Psoas muscle (tissue), 8 donors: ENCODE data around the gene GAD2. TPM values are rescaled to one million over a fixed set of nuclear protein-coding genes. Genes with fewer than 3 reads are reported as not detected.

Experiments used
- ATAC-seq, 4 donors: fragments of 200-7000 bp; cut with Tn5 transposase; one replicate each; pipeline ENCODE4 v1.9.1; 2020; ENCODE audit warnings: moderate library complexity in 3 of 4, mild to moderate bottlenecking in 2 of 4
- DNase-seq, 2 donors: peaks; one replicate each; pipeline ENCODE4 v3.0.0-alpha.2; 2020
- H3K27ac ChIP-seq: fragments of 200-600 bp; one replicate; pipeline ENCODE4 v1.8.0; 2022
- H3K27me3 ChIP-seq, 3 donors: fragments of 200-600 bp in 1 of 3; one replicate each; pipeline versions ENCODE4 v1.6.1 to v1.8.0; 2013 to 2022; ENCODE audit warnings: low read length in 2 of 3, mild to moderate bottlenecking in 2 of 3, moderate library complexity in 1 of 3; ENCODE audit not compliant: insufficient read depth in 3 of 3
- H3K36me3 ChIP-seq, 2 donors: fragments of 200-600 bp in 1 of 2; one replicate each; pipeline versions ENCODE4 v1.6.1 to v1.8.0; 2013 to 2022; ENCODE audit warnings: low read depth in 1 of 2, mild to moderate bottlenecking in 1 of 2, moderate library complexity in 1 of 2; ENCODE audit not compliant: insufficient read depth in 1 of 2
- H3K4me1 ChIP-seq: fragments of 200-600 bp; one replicate; pipeline ENCODE4 v1.8.0; 2022
- H3K4me3 ChIP-seq: fragments of 200-600 bp; one replicate; pipeline ENCODE4 v1.8.0; 2022; ENCODE audit warnings: mild to moderate bottlenecking
- H3K9me3 ChIP-seq: fragments of 200-600 bp; one replicate; pipeline ENCODE4 v1.8.0; 2022
- CTCF ChIP-seq: fragments of 200-600 bp; IDR thresholded peaks from one replicate; pipeline ENCODE4 v1.8.0; 2022; ENCODE audit warnings: antibody characterized with exemption
- WGBS, 3 donors: extraction: QIAGEN DNeasy Blood & Tissue Kit; methylation state at CpG; one replicate each; pipeline versions ENCODE4 v1.1.6 to v1.1.7; 2013; 5-methylcytosine and 5-hydroxymethylcytosine counted together
- intact Hi-C, 2 donors: fragments of 100-400 bp; cut with DNase I; formaldehyde crosslinking; loops; one replicate each; pipeline versions ENCODE4 v1.11.0 to v1.14.2; 2022
- polyA plus RNA-seq, 3 donors: library from polyadenylated mRNA; stranded (reverse); fragments of 200-250 nt; gene quantifications; one replicate each; pipeline ENCODE4 v1.2.3, GENCODE V29; 2013
- total RNA-seq, 4 donors: library from RNA; stranded (reverse); fragmentation: NEBNext Ultra II Directional in 2 of 4; extraction: Animal tissue kit (Norgen Biotek cat#: 25700) in 2 of 4; gene quantifications; one replicate each; pipeline versions ENCODE4 v1.2.1 to v1.2.4, GENCODE V29; 2021 to 2023
- donor health status: healthy with polysubstance abuse.
- donor health status: DM: no; HTN: no; CAD: no; lungs with moderate emphysema.
- donor health status: Bipolar disorder and iron deficiency.
- donor health status: healthy.
- donor health status: DM: yes; HTN: yes; CAD: no.
- donor health status: DM: no; HTN: no; CAD: no.
- donor health status: DM: no; HTN: no; CAD: no.
- donor health status: DM: yes; HTN: yes; CAD: no.

The GAD2 gene
- total and polyA plus RNA-seq, 7 donors = 0.01 TPM; not detected in 6

GRCh38 chr10:26310361-26310760 is 93.8 kb downstream of the GAD2 start:
- Histone ChIP-seq H3K36me3 (no peaks in the 10 kb centered on the region), H3K9me3 (no peaks in the 10 kb centered on the region), H3K4me3 (no peak overlapping the region), H3K27me3 (peaks cover 0 to 5% (median 0%) of the 10 kb centered on the region in 3 donors), H3K4me1 (no peaks in the 10 kb centered on the region), H3K27ac (no peak overlapping the region)
- no peak for TF ChIP-seq CTCF
- no peak for DNase-seq
- intact Hi-C loops = no loop called here
- 37 to 44% (median 39%) methylated on average over 3 of the region's 3 CpGs for WGBS, 3 donors
- ATAC-seq = no peak

GRCh38 chr10:26311383-26311940 is 94.9 kb downstream of the GAD2 start:
- WGBS, 3 donors = 24 to 48% (median 26%) methylated on average over 6 of the region's 6 CpGs
- DNase-seq (no peak), ATAC-seq (no peak)
- H3K27me3 ChIP-seq = peaks cover 0 to 5% (median 0%) of the 10 kb centered on the region in 3 donors
- H3K36me3 ChIP-seq = no peaks in the 10 kb centered on the region
- no peaks in the 10 kb centered on the region for H3K4me1 ChIP-seq
- no peak overlapping the region for H3K4me3 ChIP-seq
- H3K9me3 ChIP-seq = no peaks in the 10 kb centered on the region
- intact Hi-C loops = no loop called here
- no peak for TF ChIP-seq CTCF
- no peak overlapping the region for H3K27ac ChIP-seq

- Histone ChIP-seq H3K27me3 (peaks cover 0 to 5% (median 0%) of the 10 kb centered on the region in 3 donors), H3K9me3 (no peaks in the 10 kb centered on the region), H3K27ac (no peak overlapping the region), H3K4me3 (no peak overlapping the region), H3K4me1 (no peaks in the 10 kb centered on the region), H3K36me3 (no peaks in the 10 kb centered on the region)
- WGBS, 3 donors = 72 to 77% (median 76%) methylated on average over 10 of the region's 10 CpGs
- no peak for ATAC-seq
- intact Hi-C loops = no loop called here
- no peak for TF ChIP-seq CTCF
- no peak for DNase-seq
These were observed 97.9 kb downstream of the GAD2 start for GRCh38 chr10:26314265-26315013.

GRCh38 chr10:26318672-26319071 is 102.1 kb downstream of the GAD2 start:
- WGBS, 3 donors = 66 to 76% (median 67%) methylated on average over 5 of the region's 5 CpGs
- ATAC-seq = no peak
- Histone ChIP-seq H3K27me3 (no peaks in the 10 kb centered on the region), H3K9me3 (no peaks in the 10 kb centered on the region), H3K4me3 (no peak overlapping the region), H3K27ac (no peak overlapping the region), H3K4me1 (no peaks in the 10 kb centered on the region), H3K36me3 (no peaks in the 10 kb centered on the region)
- intact Hi-C loops = no loop called here
- no peak for DNase-seq
- no peak for TF ChIP-seq CTCF
